ENCODE data around the gene PRKCE. TPM values are rescaled to one million over a fixed set of nuclear protein-coding genes. Genes with fewer than 3 reads are reported as not detected.

PRKCE gene
- total and polyA plus RNA-seq, 7 experiments from 2014 or later, result 1.4 to 37.9 (median 19.5) TPM

GRCh38 chr2:46126571-46126970 is 475.1 kb downstream of the PRKCE start:
- no peak overlapping the region for H3K27ac ChIP-seq (ENCODE audit: low read depth, low read length)
- CTCF ChIA-PET, result no interaction called here
- no peaks in the 10 kb centered on the region for H3K27me3 ChIP-seq (ENCODE audit: control insufficient read depth in 2 of 2, insufficient read depth in 2 of 2, low read length in 2 of 2)
- H3K27ac Mint-ChIP-seq, result no peak overlapping the region
- no peaks in the 10 kb centered on the region for H3K4me1 ChIP-seq (ENCODE audit: control insufficient read depth in 2 of 2, insufficient read depth in 2 of 2, low read length in 2 of 2)
- peaks cover 0 to 8% (median 5%) of the 10 kb centered on the region in 7 donors for H3K4me1 Mint-ChIP-seq
- DNase-seq (no peak), ATAC-seq (no peak)
- H3K9me3 Mint-ChIP-seq, result no peaks in the 10 kb centered on the region
- H3K36me3 ChIP-seq (ENCODE audit: control insufficient read depth in 2 of 3, insufficient read depth in 3 of 3, low read length in 3 of 3), result no peaks in the 10 kb centered on the region
- POLR2A ChIA-PET, result no interaction called here
- H3K4me3 ChIP-seq (ENCODE audit: low read length), result no peak overlapping the region
- H3K36me3 Mint-ChIP-seq, result peaks cover 0 to 12% (median 0%) of the 10 kb centered on the region in 5 donors
- H3K27me3 Mint-ChIP-seq, result no peaks in the 10 kb centered on the region
- no peak overlapping the region for H3K4me3 Mint-ChIP-seq
- no peaks in the 10 kb centered on the region for H3K9me3 ChIP-seq (ENCODE audit: control insufficient read depth in 2 of 3, low read length in 3 of 3)
- intact Hi-C loops (cut with micrococcal nuclease), result no loop called here

- no peaks in the 10 kb centered on the region for H3K27me3 Mint-ChIP-seq
- Histone ChIP-seq H3K27me3 (ENCODE audit: control insufficient read depth in 2 of 2, insufficient read depth in 2 of 2, low read length in 2 of 2) (no peaks in the 10 kb centered on the region), H3K4me1 (ENCODE audit: control insufficient read depth in 2 of 2, insufficient read depth in 2 of 2, low read length in 2 of 2) (no peaks in the 10 kb centered on the region), H3K4me3 (ENCODE audit: low read length) (no peak overlapping the region), H3K9me3 (ENCODE audit: control insufficient read depth in 2 of 3, low read length in 3 of 3) (no peaks in the 10 kb centered on the region), H3K36me3 (ENCODE audit: control insufficient read depth in 2 of 3, insufficient read depth in 3 of 3, low read length in 3 of 3) (no peaks in the 10 kb centered on the region), H3K27ac (ENCODE audit: low read depth, low read length) (no peak overlapping the region)
- no peak for ATAC-seq
- POLR2A ChIA-PET, result no interaction called here
- H3K4me3 Mint-ChIP-seq, result no peak overlapping the region
- H3K36me3 Mint-ChIP-seq, result peaks cover 0 to 15% (median 2%) of the 10 kb centered on the region in 5 donors
- peaks cover 0 to 8% (median 5%) of the 10 kb centered on the region in 7 donors for H3K4me1 Mint-ChIP-seq
- H3K9me3 Mint-ChIP-seq, result no peaks in the 10 kb centered on the region
- DNase-seq, result no peak
- intact Hi-C loops (cut with micrococcal nuclease), result no loop called here
- no peak overlapping the region for H3K27ac Mint-ChIP-seq
- CTCF ChIA-PET, result no interaction called here
Measured at GRCh38 chr2:46127176-46127575, 475.7 kb downstream of the PRKCE start.

- H3K36me3 Mint-ChIP-seq, result peaks cover 0 to 13% (median 3%) of the 10 kb centered on the region in 5 donors
- DNase-seq (no peak), ATAC-seq (no peak)
- H3K9me3 ChIP-seq (ENCODE audit: control insufficient read depth in 2 of 3, low read length in 3 of 3), result no peaks in the 10 kb centered on the region
- H3K27ac ChIP-seq (ENCODE audit: low read depth, low read length), result no peak overlapping the region
- intact Hi-C loops (cut with micrococcal nuclease), result no loop called here
- H3K4me1 Mint-ChIP-seq, result no peaks in the 10 kb centered on the region
- no peaks in the 10 kb centered on the region for H3K4me1 ChIP-seq (ENCODE audit: control insufficient read depth in 2 of 2, insufficient read depth in 2 of 2, low read length in 2 of 2)
- H3K4me3 Mint-ChIP-seq, result no peak overlapping the region
- no peak overlapping the region for H3K27ac Mint-ChIP-seq
- H3K27me3 ChIP-seq (ENCODE audit: control insufficient read depth in 2 of 2, insufficient read depth in 2 of 2, low read length in 2 of 2), result no peaks in the 10 kb centered on the region
- no peaks in the 10 kb centered on the region for H3K27me3 Mint-ChIP-seq
- no peaks in the 10 kb centered on the region for H3K36me3 ChIP-seq (ENCODE audit: control insufficient read depth in 2 of 3, insufficient read depth in 3 of 3, low read length in 3 of 3)
- H3K4me3 ChIP-seq (ENCODE audit: low read length), result no peak overlapping the region
- no peaks in the 10 kb centered on the region for H3K9me3 Mint-ChIP-seq
- CTCF ChIA-PET, result no interaction called here
- POLR2A ChIA-PET, result no interaction called here
Measured at GRCh38 chr2:46130511-46130910, 479.0 kb downstream of the PRKCE start.

GRCh38 chr2:46132996-46133395 is 481.5 kb downstream of the PRKCE start:
- intact Hi-C loops (cut with micrococcal nuclease), result no loop called here
- H3K36me3 ChIP-seq (ENCODE audit: control insufficient read depth in 2 of 3, insufficient read depth in 3 of 3, low read length in 3 of 3), result no peaks in the 10 kb centered on the region
- Mint-ChIP-seq H3K4me3 (no peak overlapping the region), H3K4me1 (no peaks in the 10 kb centered on the region), H3K36me3 (peaks cover 0 to 13% (median 4%) of the 10 kb centered on the region in 5 donors), H3K27me3 (no peaks in the 10 kb centered on the region), H3K9me3 (no peaks in the 10 kb centered on the region), H3K27ac (no peak overlapping the region)
- no peak overlapping the region for H3K27ac ChIP-seq (ENCODE audit: low read depth, low read length)
- ATAC-seq (no peak), DNase-seq (no peak)
- H3K9me3 ChIP-seq (ENCODE audit: control insufficient read depth in 2 of 3, low read length in 3 of 3), result no peaks in the 10 kb centered on the region
- ChIA-PET POLR2A (no interaction called here), CTCF (no interaction called here)
- no peaks in the 10 kb centered on the region for H3K4me1 ChIP-seq (ENCODE audit: control insufficient read depth in 2 of 2, insufficient read depth in 2 of 2, low read length in 2 of 2)
- H3K4me3 ChIP-seq (ENCODE audit: low read length), result no peak overlapping the region
- no peaks in the 10 kb centered on the region for H3K27me3 ChIP-seq (ENCODE audit: control insufficient read depth in 2 of 2, insufficient read depth in 2 of 2, low read length in 2 of 2)

- no peaks in the 10 kb centered on the region for H3K36me3 ChIP-seq (ENCODE audit: control insufficient read depth in 2 of 3, insufficient read depth in 3 of 3, low read length in 3 of 3)
- no peak overlapping the region for H3K27ac Mint-ChIP-seq
- no peaks in the 10 kb centered on the region for H3K27me3 ChIP-seq (ENCODE audit: control insufficient read depth in 2 of 2, insufficient read depth in 2 of 2, low read length in 2 of 2)
- H3K27me3 Mint-ChIP-seq, result peaks cover 0 to 4% (median 0%) of the 10 kb centered on the region in 5 donors
- POLR2A ChIA-PET, result no interaction called here
- H3K9me3 Mint-ChIP-seq, result no peaks in the 10 kb centered on the region
- H3K4me1 Mint-ChIP-seq, result no peaks in the 10 kb centered on the region
- H3K4me3 Mint-ChIP-seq, result no peak overlapping the region
- H3K4me1 ChIP-seq (ENCODE audit: control insufficient read depth in 2 of 2, insufficient read depth in 2 of 2, low read length in 2 of 2), result no peaks in the 10 kb centered on the region
- no peak for ATAC-seq
- H3K36me3 Mint-ChIP-seq, result peaks cover 0 to 9% (median 4%) of the 10 kb centered on the region in 5 donors
- intact Hi-C loops (cut with micrococcal nuclease), result no loop called here
- no peak overlapping the region for H3K27ac ChIP-seq (ENCODE audit: low read depth, low read length)
- H3K4me3 ChIP-seq (ENCODE audit: low read length), result no peak overlapping the region
- H3K9me3 ChIP-seq (ENCODE audit: control insufficient read depth in 2 of 3, low read length in 3 of 3), result no peaks in the 10 kb centered on the region
- DNase-seq, result no peak
- CTCF ChIA-PET, result no interaction called here
Measured at GRCh38 chr2:46134531-46135227, 483.2 kb downstream of the PRKCE start.

- H3K36me3 ChIP-seq (ENCODE audit: control insufficient read depth in 2 of 3, insufficient read depth in 3 of 3, low read length in 3 of 3), result no peaks in the 10 kb centered on the region
- ATAC-seq, result no peak
- no peak for DNase-seq
- no peak overlapping the region for H3K4me3 ChIP-seq (ENCODE audit: low read length)
- H3K4me3 Mint-ChIP-seq, result no peak overlapping the region
- peaks cover 0 to 4% (median 0%) of the 10 kb centered on the region in 5 donors for H3K27me3 Mint-ChIP-seq
- H3K27me3 ChIP-seq (ENCODE audit: control insufficient read depth in 2 of 2, insufficient read depth in 2 of 2, low read length in 2 of 2), result no peaks in the 10 kb centered on the region
- H3K9me3 ChIP-seq (ENCODE audit: control insufficient read depth in 2 of 3, low read length in 3 of 3), result no peaks in the 10 kb centered on the region
- H3K4me1 ChIP-seq (ENCODE audit: control insufficient read depth in 2 of 2, insufficient read depth in 2 of 2, low read length in 2 of 2), result no peaks in the 10 kb centered on the region
- intact Hi-C loops (cut with micrococcal nuclease), result no loop called here
- H3K27ac Mint-ChIP-seq, result no peak overlapping the region
- CTCF ChIA-PET, result no interaction called here
- peaks cover 0 to 9% (median 4%) of the 10 kb centered on the region in 5 donors for H3K36me3 Mint-ChIP-seq
- no peaks in the 10 kb centered on the region for H3K9me3 Mint-ChIP-seq
- POLR2A ChIA-PET, result no interaction called here
- no peak overlapping the region for H3K27ac ChIP-seq (ENCODE audit: low read depth, low read length)
- no peaks in the 10 kb centered on the region for H3K4me1 Mint-ChIP-seq
Measured at GRCh38 chr2:46135228-46135855, 483.9 kb downstream of the PRKCE start.

GRCh38 chr2:46135958-46136357 is 484.5 kb downstream of the PRKCE start:
- Histone ChIP-seq H3K36me3 (ENCODE audit: control insufficient read depth in 2 of 3, insufficient read depth in 3 of 3, low read length in 3 of 3) (no peaks in the 10 kb centered on the region), H3K4me1 (ENCODE audit: control insufficient read depth in 2 of 2, insufficient read depth in 2 of 2, low read length in 2 of 2) (no peaks in the 10 kb centered on the region), H3K27ac (ENCODE audit: low read depth, low read length) (no peak overlapping the region), H3K27me3 (ENCODE audit: control insufficient read depth in 2 of 2, insufficient read depth in 2 of 2, low read length in 2 of 2) (no peaks in the 10 kb centered on the region), H3K4me3 (ENCODE audit: low read length) (no peak overlapping the region), H3K9me3 (ENCODE audit: control insufficient read depth in 2 of 3, low read length in 3 of 3) (no peaks in the 10 kb centered on the region)
- Mint-ChIP-seq H3K4me3 (no peak overlapping the region), H3K9me3 (no peaks in the 10 kb centered on the region), H3K27ac (no peak overlapping the region), H3K36me3 (peaks cover 0 to 9% (median 4%) of the 10 kb centered on the region in 5 donors), H3K27me3 (peaks cover 0 to 6% (median 0%) of the 10 kb centered on the region in 5 donors), H3K4me1 (no peaks in the 10 kb centered on the region)
- ChIA-PET POLR2A (no interaction called here), CTCF (no interaction called here)
- ATAC-seq, result no peak
- no peak for DNase-seq
- intact Hi-C loops (cut with micrococcal nuclease), result no loop called here
